SK-MEL-5 (cell line): Measurements from ENCODE around the gene BRSK2. TPM values are rescaled to one million over a fixed set of nuclear protein-coding genes. Genes with fewer than 3 reads are reported as not detected.

Experiments
- DNase-seq: peaks from one replicate; pipeline ENCODE4 v3.0.0-alpha.2; 2016; ENCODE audit warnings: low read depth, low spot score
- in situ Hi-C: cut with HindIII; loops from 2 replicates; pipeline ENCODE4 v1.10.0; 2016; ENCODE audit warnings: low sequenced_read_pairs, high pct_unique_total_duplicates, low pct_unique_long_range_greater_than_20kb
- total RNA-seq: library from RNA; depleted of rRNA; stranded (reverse); fragments of >200 nt; shearing (Covaris generic); gene quantifications from 2 replicates; pipeline ENCODE4 v1.2.3, GENCODE V29; 2014

BRSK2 gene
- total RNA-seq, 1 experiment from 2014 or later: 4.5 TPM

GRCh38 chr11:1371377-1371776, 18.4 kb upstream of the BRSK2 start:
- in situ Hi-C loops: no loop called here
- DNase-seq: no peak

DNA sequence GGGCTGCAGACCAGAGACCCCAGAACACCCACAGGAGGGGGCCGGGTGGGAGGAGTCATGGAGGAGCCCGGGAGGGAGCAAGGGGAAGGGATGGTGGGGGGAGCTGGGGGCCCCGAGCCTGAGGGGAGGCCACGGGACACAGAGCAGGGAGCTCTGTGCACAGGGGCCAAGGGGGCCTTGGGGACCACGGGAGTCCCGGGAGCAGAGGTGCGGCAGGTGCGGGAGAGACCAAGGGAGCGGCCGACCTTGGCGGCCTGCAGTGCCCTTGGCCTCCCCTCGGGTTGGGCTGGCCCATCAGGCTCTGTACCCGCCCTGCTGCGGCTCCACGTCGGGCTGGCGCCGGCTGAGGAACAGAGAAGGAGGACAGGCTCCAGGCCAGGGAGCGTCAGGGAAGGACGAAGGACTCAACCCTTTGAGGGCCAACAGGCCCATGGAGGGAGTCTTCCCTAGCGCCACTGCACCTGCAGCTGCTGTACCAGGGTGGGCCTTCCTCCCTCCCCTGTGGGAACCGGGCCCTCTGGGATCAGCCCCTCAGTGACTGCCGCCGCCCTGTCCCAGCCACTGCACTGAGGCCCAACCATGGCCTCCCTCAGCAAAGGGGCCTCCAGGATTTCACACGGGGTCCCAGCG, 17.8 kb upstream of the BRSK2 start:
- DNase-seq: no peak
- in situ Hi-C loops: no loop called here

DNA sequence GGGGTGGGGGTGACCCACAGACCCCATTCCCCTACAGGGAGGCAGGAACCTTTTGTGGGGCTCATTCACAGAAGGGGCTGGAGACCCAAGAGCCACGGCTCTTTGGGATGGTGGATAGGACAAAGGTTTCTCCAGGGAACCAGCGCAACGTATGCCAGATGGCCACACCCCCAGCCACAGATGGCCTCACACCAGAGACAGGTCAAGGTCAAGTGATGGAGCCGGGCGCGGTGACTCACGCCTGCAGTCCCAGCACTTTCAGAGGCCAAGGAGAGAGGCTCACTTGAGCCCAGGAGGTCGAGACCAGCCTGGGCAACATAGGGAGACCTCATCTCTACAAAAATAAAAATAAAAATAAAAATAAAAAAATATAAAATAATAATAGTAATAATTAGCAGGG, 17.1 kb upstream of the BRSK2 start:
- DNase-seq: no peak
- in situ Hi-C loops: no loop called here

DNA sequence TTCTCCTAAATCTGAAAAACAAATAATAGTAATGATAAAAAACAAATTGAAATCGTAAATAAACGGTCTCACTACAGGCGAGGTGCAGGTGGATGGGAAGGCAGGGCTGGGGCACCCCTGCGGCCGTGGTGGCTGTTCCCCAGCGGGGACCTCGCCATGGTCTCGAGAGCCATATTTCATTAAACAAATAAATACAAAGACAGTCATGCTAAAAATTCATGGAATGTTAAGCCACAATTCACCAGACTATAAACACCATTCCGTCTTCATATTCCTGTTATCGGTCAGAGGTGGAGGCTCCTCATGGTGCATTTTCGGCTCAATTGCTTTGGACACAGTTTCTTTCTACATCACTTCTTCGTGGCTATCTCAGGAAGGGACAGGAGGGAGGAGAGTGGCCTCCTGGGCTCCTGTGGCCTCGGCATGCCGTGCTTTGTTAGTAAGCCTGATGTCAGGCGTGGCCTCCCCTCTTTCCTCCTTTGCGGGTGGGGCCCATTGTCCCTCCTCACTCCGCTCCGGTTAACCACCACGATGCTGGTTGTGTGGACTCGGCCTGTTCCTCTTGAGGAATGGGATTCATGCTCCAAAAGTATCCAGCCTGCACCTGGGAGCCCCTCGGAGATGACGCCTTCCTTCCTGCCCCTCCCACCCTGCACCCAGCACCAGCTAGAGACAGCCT, 16.1 kb upstream of the BRSK2 start:
- DNase-seq: no peak
- in situ Hi-C loops: no loop called here

- DNase-seq: no peak
- in situ Hi-C loops: no loop called here
Observed at GRCh38 chr11:1375161-1375954, 14.4 kb upstream of the BRSK2 start.

DNA sequence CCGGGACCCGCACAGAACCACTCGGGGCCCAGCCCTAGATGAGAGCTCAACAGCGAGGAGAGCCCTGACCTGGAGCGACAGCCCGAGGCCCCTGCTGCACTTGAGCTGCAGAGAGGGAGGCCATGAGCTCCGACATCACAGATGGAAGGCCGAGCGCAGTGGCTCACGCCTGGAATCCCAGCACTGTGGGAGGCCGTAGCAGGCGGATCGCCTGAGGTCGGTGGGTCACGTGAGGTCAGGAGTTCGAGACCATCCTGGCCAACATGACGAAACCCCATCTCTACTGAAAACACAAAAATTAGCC, 13.8 kb upstream of the BRSK2 start:
- in situ Hi-C loops: no loop called here
- no peak for DNase-seq

GRCh38 chr11:1377231-1377780, 12.4 kb upstream of the BRSK2 start:
- no peak for DNase-seq
- in situ Hi-C loops: no loop called here

DNA sequence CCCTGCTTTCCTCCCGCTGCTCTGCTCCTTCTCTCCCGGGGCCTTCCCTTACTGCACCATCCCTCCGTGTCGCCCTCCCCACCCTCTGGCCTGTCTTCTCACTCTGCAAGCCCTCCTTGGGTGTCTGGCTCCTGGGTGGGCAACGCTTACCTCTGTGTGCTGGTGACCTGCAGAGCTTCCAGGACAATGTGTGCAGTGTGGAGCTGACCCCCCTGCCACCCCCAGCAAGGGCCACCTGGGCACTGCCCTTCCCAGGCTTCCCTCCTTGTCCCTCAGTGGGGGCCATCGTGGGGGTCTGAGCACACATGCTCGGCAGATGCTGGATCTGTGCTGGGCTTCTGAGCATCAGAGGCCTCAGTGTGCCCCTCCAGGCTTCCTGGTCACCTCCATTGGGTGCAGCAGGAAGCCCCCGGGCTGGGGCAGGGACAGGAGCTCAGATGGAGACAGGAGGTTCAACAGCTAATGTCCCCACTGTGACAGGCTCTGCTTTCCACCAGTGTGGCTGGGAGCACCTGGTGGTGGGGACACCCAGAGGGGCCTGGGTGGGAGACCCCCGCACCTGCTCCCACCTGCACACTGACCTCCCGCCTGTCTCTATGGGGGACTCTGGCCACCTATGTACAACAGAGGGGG, 7.8 kb upstream of the BRSK2 start:
- DNase-seq: no peak
- in situ Hi-C loops: no loop called here

- no peak for DNase-seq
- in situ Hi-C loops: no loop called here
Observed at GRCh38 chr11:1382429-1382828, 7.3 kb upstream of the BRSK2 start.

DNA sequence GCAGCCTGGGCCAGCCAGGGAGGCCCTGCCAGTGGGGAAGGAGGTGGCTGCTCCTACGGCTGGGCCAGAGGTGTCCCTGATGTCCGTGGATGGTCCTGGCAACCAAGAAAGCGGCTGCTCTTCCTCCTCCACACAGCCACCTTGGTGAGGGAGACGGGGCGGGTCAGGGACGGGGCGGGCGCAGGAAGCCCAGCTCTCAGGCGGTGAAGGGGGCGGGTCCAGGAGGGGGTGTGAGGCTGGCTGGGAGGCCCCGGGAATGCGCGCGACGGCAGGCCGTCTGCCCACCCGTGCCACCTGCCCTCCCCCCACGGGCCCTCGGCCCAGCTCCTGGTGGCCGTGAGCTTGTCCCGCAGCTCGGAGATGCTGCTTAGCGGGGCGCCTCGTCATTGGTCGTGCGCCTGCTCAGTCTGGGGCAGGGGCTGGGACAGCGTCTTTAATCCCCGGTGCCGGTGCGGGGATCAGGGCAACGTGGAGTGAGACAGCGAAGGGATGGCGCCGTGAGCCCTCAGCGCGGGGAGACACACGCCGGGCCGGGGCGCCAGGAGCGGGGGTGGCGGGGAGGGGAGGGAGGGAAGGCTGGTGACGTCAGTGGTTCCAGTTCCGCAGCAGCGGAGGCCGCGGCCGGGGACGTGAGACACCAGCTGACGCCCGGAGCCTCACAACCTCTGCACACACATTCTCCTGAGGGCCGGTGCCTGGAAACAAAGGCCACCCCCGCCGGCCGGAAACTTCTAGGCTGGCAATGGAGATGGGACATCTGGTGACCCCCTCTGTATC, 6.7 kb upstream of the BRSK2 start:
- in situ Hi-C loops: no loop called here
- DNase-seq: peak; percentile 67

- in situ Hi-C loops: no loop called here
- DNase-seq: no peak
Observed at GRCh38 chr11:1384199-1384970, 5.3 kb upstream of the BRSK2 start.

- no peak for DNase-seq
- in situ Hi-C loops: no loop called here
Observed at GRCh38 chr11:1387521-1387920, 2.2 kb upstream of the BRSK2 start.

GRCh38 chr11:1387961-1388762, 1.6 kb upstream of the BRSK2 start:
- in situ Hi-C loops: no loop called here
- peak; percentile 40 for DNase-seq

DNA sequence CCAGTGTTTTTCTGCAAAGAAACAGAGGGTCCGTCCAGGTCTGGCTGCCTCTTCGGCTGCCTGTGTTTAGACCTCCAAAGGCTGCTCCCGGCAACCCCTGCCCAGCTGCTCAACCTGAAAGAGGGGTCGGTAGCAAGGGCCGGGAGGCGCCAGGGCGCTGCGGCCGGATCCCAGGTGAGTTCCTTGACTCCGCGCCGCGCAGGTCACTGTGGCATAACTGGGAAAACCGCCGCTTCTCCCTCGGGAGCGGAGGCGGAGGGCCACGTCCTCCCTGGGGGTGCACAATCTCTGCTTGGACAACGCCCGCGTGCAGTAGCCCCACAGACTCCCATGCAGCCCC, 1.0 kb upstream of the BRSK2 start:
- no peak for DNase-seq
- in situ Hi-C loops: no loop called here

GRCh38 chr11:1389103-1389931, 417 bp upstream of the BRSK2 start:
- peak; percentile 97 for DNase-seq
- in situ Hi-C loops: no loop called here
